ENCODE results near the gene FGFR2. TPM values are rescaled to one million over a fixed set of nuclear protein-coding genes. Genes with fewer than 3 reads are reported as not detected.

The FGFR2 gene
- total RNA-seq, 1 donor: 0.86 TPM

DNA sequence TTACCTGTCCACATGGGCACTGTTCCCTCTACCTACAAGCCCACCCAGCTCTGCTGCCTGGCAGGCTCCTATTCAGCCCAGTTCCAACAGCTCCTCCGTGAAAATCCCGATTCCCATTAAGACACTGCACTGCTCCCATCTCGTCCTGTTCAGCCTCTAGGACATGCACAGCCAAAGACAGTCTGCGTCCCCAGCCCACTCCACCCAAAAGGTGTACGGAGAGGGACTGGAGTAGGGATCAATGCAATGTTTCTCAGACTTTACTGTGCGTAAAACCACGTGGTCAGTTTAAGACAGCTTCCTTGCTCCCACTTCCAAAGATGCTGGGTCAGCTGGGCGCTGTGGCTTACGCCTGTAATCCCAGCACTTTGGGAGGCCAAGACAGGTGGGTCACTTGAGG, 19.9 kb downstream of the FGFR2 start:
- DNase-seq (ENCODE audit: low read depth): no peak
- no peak overlapping the region for H3K4me3 ChIP-seq (ENCODE audit: low read depth, low read length)
- TF ChIP-seq, protein P1, sequence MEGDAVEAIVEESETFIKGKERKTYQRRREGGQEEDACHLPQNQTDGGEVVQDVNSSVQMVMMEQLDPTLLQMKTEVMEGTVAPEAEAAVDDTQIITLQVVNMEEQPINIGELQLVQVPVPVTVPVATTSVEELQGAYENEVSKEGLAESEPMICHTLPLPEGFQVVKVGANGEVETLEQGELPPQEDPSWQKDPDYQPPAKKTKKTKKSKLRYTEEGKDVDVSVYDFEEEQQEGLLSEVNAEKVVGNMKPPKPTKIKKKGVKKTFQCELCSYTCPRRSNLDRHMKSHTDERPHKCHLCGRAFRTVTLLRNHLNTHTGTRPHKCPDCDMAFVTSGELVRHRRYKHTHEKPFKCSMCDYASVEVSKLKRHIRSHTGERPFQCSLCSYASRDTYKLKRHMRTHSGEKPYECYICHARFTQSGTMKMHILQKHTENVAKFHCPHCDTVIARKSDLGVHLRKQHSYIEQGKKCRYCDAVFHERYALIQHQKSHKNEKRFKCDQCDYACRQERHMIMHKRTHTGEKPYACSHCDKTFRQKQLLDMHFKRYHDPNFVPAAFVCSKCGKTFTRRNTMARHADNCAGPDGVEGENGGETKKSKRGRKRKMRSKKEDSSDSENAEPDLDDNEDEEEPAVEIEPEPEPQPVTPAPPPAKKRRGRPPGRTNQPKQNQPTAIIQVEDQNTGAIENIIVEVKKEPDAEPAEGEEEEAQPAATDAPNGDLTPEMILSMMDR (IDR thresholded peaks at IDR 0.05; ENCODE audit: insufficient read depth, low read depth, low read length): no peak

DNA sequence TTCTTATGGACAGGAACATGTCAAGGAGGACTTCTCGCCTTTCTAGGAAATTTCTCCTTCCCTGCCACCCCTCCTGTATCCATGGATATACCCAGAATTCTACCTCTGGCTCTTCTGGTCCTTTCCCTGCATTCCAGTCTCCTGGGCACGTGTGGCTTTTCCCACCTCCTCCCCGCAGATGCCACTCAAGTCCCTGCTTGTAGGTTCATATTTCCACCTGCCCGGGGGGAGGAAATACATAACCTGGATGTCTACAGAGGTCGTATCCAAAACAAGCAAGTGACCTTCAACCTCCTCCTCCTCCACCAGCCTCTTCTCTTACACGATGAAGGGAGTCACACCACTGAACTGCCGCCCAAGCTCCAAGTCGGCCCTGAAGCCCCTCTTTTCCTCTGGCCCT, 20.7 kb downstream of the FGFR2 start:
- TF ChIP-seq, protein P1 (IDR thresholded peaks at IDR 0.05; ENCODE audit: insufficient read depth, low read depth, low read length): no peak
- no peak overlapping the region for H3K4me3 ChIP-seq (ENCODE audit: low read depth, low read length)
- DNase-seq (ENCODE audit: low read depth): no peak

DNA sequence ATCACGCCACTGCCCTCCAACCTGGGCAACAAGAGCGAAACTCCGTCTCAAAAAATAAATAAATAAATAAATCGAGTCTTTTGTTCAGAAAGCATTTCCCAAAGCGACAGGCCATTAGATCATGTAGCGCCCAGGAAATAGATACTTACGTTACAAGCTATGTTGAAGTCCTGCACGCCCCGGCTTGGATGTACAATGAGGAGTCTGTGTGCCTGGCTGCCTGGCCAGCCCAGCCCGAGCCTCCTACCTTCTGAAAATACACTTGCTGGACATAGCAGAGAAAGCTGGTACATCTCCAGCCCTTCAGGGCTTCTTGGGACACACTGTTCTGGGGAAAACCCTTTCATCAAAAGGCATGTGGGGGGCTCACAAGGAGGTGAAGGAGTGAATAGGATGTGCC, 22.1 kb downstream of the FGFR2 start:
- TF ChIP-seq, protein P1 (IDR thresholded peaks at IDR 0.05; ENCODE audit: insufficient read depth, low read depth, low read length): no peak
- DNase-seq (ENCODE audit: low read depth): no peak
- H3K4me3 ChIP-seq (ENCODE audit: low read depth, low read length): no peak overlapping the region

- TF ChIP-seq, protein P1 (IDR thresholded peaks at IDR 0.05; ENCODE audit: insufficient read depth, low read depth, low read length): no peak
These were observed 23.6 kb downstream of the FGFR2 start for GRCh38 chr10:121574519-121575166.

DNA sequence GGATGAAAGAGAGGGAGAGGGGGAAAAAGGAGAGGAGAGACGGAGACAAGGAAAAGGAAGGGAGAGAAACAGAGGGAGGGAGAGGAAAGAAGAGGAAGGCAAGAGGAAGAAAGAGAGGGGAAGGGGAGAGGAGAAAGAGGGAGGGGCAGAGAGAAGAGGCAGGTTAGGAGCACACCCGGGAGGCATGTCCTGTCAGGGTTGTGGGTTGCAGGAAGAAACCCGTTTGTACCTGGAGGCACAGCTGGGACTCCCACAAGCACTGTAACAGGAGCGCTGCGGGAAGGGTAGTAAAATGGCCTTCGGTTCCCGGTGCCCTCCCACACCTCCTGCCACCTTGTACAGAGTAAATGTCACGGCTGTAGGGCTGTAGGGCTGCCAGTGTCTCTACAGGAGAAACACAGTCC, 24.7 kb downstream of the FGFR2 start:
- DNase-seq (ENCODE audit: low read depth): no peak
- TF ChIP-seq, protein P1 (IDR thresholded peaks at IDR 0.05; ENCODE audit: insufficient read depth, low read depth, low read length): no peak
- H3K4me3 ChIP-seq (ENCODE audit: low read depth, low read length): no peak overlapping the region

More at GRCh38 chr10:121574519-121575166, 23.6 kb downstream of the FGFR2 start:
- no peak for DNase-seq (ENCODE audit: low read depth)
- H3K4me3 ChIP-seq (ENCODE audit: low read depth, low read length): no peak overlapping the region

DNA sequence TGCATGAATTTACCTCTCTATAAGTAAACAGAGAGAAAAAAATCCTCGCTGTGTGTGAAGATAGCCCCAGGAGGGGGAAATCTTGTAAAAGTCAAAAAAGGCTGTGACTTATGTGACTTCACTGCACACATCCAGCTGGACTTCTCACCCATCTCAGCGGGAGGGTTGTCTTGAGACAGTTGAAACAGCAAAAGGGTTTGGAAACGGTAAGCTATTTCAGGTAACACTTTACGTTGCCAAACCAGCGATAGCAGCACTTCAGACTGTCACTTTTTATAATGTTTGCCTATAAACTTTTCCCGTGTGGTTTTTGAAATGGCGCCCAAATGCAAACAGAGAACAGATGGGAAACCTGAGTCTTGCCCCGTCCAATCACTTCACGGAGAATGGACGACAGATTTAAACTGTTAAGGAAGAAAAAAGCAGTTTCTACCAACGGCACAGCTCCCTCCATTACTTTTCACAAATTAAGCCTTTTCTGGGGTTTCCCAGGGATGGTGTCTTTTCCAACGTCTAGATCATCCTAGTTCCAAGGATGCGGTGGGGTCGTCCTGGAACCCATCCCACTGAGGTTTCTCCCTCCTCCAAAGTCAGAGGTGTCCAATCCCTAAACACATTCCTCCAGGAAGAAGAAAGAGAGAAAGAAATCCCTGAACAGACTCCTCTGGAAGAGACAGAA, 25.2 kb downstream of the FGFR2 start:
- H3K4me3 ChIP-seq (ENCODE audit: low read depth, low read length): no peak overlapping the region
- no peak for DNase-seq (ENCODE audit: low read depth)
- TF ChIP-seq, protein P1 (IDR thresholded peaks at IDR 0.05; ENCODE audit: insufficient read depth, low read depth, low read length): no peak
